HepG2 (cell line): ENCODE data around the gene ZSCAN20. TPM values are rescaled to one million over a fixed set of nuclear protein-coding genes. Genes with fewer than 3 reads are reported as not detected.
A peak's percentile ranks its signal among the peaks of the same experiment; 100 is the strongest.

Experiments used
- ATF5 ChIP-seq: sonication (generic); formaldehyde crosslinking; IDR thresholded peaks from 2 replicates; pipeline ENCODE4 v1.4.0; 2020; ENCODE audit warnings: mild to moderate bottlenecking, low read depth, missing genetic modification reagents
- DRAP1 ChIP-seq: IDR thresholded peaks from 2 replicates; pipeline ENCODE4 v1.6.1; 2016; ENCODE audit warnings: missing genetic modification reagents, missing compliant biosample characterization
- E2F2 ChIP-seq: sonication (generic); formaldehyde crosslinking; IDR thresholded peaks from 2 replicates; pipeline ENCODE4 v1.4.0; 2020; ENCODE audit warnings: missing genetic modification reagents, borderline replicate concordance
- GTF3A ChIP-seq: sonication (generic); formaldehyde crosslinking; conservative IDR thresholded peaks from 2 replicates; pipeline ENCODE4 v1.4.0; 2020; ENCODE audit warnings: mild to moderate bottlenecking, missing genetic modification reagents
- POGZ ChIP-seq: sonication (generic); formaldehyde crosslinking; IDR thresholded peaks from 2 replicates; pipeline ENCODE4 v1.4.0; 2020; ENCODE audit warnings: mild to moderate bottlenecking, missing genetic modification reagents
- TBX3 ChIP-seq: fragments of 450-650 bp; IDR thresholded peaks from 2 replicates; pipeline ENCODE4 v1.6.1; 2017; ENCODE audit warnings: antibody characterized with exemption, mild to moderate bottlenecking, inconsistent platforms, borderline replicate concordance
- ZBTB49 ChIP-seq: sonication (generic); formaldehyde crosslinking; IDR thresholded peaks from 2 replicates; pipeline ENCODE4 v1.4.0; 2020; ENCODE audit warnings: missing genetic modification reagents, borderline replicate concordance
- ZNF263 ChIP-seq: sonication (generic); formaldehyde crosslinking; IDR thresholded peaks from 2 replicates; pipeline ENCODE4 v1.4.0; 2020; ENCODE audit warnings: missing genetic modification reagents
- ZNF724P ChIP-seq: sonication (generic); formaldehyde crosslinking; IDR thresholded peaks from 2 replicates; pipeline ENCODE4 v1.8.0; 2022; ENCODE audit warnings: missing genetic modification reagents, borderline replicate concordance
- ZNF75D ChIP-seq: sonication (generic); formaldehyde crosslinking; IDR thresholded peaks from 2 replicates; pipeline ENCODE4 v1.8.1; 2023; ENCODE audit warnings: missing genetic modification reagents, mild to moderate bottlenecking, borderline replicate concordance
- ZNF839 ChIP-seq: sonication (generic); formaldehyde crosslinking; IDR thresholded peaks from 2 replicates; pipeline ENCODE4 v1.4.0; 2020; ENCODE audit warnings: missing genetic modification reagents, mild to moderate bottlenecking, borderline replicate concordance
- ZNF883 ChIP-seq: sonication (generic); formaldehyde crosslinking; IDR thresholded peaks from 2 replicates; pipeline ENCODE4 v1.5.1; 2020; ENCODE audit warnings: mild to moderate bottlenecking, missing genetic modification reagents; ENCODE audit errors: not compliant biosample characterization
- polyA plus RNA-seq, 8 experiments: library from polyadenylated mRNA; depleted of rRNA in 3 of 8; stranded (reverse) in 7 of 8; unstranded in 1 of 8; fragments of >200 nt; fragmentation: Illumina TruSeq in 4 of 8; extraction: Trizol in 4 of 8; gene quantifications; 2 replicates each; pipeline versions ENCODE4 v1.2.1 to v1.2.3, GENCODE V29; 2011 to 2016; ENCODE audit warnings: low read depth in 4 of 8, missing spikeins in 1 of 8, mixed read lengths in 1 of 8; ENCODE audit not compliant: insufficient read depth in 1 of 8
- total RNA-seq, 5 experiments: library from RNA; depleted of rRNA; stranded (reverse); fragments of >200 nt; fragmentation: Illumina TruSeq; extraction: Trizol; gene quantifications; 2 replicates each; pipeline ENCODE4 v1.2.3, GENCODE V29; 2016; ENCODE audit warnings: low read depth in 1 of 5
- TF ChIP-seq, protein P1 (sequence below), 2 experiments: IDR thresholded peaks; 2 replicates each; pipeline ENCODE4 v1.6.1; 2011 to 2012; ENCODE audit warnings: low read length in 2 of 2, borderline replicate concordance in 1 of 2, low read depth in 1 of 2, mild to moderate bottlenecking in 1 of 2, moderate library complexity in 1 of 2
- TF ChIP-seq, protein P2 (sequence below): fragments of 450-650 bp; IDR thresholded peaks from 2 replicates; pipeline ENCODE4 v1.6.1; 2017; ENCODE audit warnings: mild to moderate bottlenecking

ZSCAN20 gene
- total and polyA plus RNA-seq, 2 of the 13 experiments (the other 11 are each of a cell fraction or from before 2014, with no cell fraction given) = 1.1 to 2.8 TPM

DNA sequence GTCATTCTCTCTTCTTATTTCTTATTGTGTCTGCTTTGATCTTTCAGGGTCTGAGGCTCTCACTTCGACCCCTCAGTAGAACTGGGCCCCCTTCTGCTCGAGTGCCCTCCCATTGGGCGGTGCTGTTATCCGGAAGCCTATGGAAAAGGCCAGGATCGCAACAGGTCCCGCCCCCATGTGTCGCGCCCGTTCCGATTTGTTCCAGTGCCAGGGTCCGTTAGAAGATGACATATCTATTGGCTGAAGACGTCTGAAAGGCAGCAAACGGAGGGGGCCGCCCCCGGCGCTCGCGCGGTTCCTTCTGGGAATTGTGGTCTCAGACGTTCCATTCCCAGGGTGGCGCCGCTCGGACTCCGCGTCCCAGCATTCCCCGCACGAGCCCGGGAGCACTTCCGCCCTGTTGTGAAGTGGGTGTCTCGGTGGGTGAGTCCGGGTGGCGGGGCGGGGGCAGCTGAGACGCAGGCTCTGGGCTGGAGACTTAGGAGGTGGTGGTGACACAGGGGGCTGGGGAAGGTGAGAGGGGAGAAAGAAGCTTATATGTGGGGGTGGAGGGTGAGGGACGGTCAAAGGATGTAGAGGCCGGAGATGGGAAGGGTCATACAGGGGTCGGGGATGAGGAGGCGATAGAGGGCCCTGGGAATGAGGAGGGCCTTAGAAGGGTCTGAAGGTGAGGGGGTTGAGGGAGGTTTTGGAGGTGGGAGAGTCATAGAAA is at the start of gene ZSCAN20 (continued):
- TF ChIP-seq POGZ (CRISPR knock-in tag) = peak; percentile 67; the same call in 1 of the 2 replicates
- no peak for TF ChIP-seq ATF5 (CRISPR knock-in tag)
- TF ChIP-seq, protein P1, sequence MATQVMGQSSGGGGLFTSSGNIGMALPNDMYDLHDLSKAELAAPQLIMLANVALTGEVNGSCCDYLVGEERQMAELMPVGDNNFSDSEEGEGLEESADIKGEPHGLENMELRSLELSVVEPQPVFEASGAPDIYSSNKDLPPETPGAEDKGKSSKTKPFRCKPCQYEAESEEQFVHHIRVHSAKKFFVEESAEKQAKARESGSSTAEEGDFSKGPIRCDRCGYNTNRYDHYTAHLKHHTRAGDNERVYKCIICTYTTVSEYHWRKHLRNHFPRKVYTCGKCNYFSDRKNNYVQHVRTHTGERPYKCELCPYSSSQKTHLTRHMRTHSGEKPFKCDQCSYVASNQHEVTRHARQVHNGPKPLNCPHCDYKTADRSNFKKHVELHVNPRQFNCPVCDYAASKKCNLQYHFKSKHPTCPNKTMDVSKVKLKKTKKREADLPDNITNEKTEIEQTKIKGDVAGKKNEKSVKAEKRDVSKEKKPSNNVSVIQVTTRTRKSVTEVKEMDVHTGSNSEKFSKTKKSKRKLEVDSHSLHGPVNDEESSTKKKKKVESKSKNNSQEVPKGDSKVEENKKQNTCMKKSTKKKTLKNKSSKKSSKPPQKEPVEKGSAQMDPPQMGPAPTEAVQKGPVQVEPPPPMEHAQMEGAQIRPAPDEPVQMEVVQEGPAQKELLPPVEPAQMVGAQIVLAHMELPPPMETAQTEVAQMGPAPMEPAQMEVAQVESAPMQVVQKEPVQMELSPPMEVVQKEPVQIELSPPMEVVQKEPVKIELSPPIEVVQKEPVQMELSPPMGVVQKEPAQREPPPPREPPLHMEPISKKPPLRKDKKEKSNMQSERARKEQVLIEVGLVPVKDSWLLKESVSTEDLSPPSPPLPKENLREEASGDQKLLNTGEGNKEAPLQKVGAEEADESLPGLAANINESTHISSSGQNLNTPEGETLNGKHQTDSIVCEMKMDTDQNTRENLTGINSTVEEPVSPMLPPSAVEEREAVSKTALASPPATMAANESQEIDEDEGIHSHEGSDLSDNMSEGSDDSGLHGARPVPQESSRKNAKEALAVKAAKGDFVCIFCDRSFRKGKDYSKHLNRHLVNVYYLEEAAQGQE (IDR thresholded peaks at IDR 0.05; ENCODE audit: borderline replicate concordance in 1 of 2, low read depth in 1 of 2, low read length in 2 of 2) = no peak
- peak; percentile 55; the same call in 1 of the 2 replicates for TF ChIP-seq ZNF839
- TF ChIP-seq ZNF883 = no peak
- TF ChIP-seq GTF3A (CRISPR knock-in tag) = 0 out of 2 replicates have a peak, but pooled peaks have one; percentile 61
- no peak for TF ChIP-seq ZNF724P (CRISPR knock-in tag)
- peak; percentile 13; the same call in 1 of the 2 replicates for TF ChIP-seq DRAP1
- TF ChIP-seq ZNF263 (CRISPR knock-in tag) = 0 out of 2 replicates have a peak, but pooled peaks have one; percentile 32
- no peak for TF ChIP-seq ZBTB49 (CRISPR knock-in tag)
- TF ChIP-seq, protein P2, sequence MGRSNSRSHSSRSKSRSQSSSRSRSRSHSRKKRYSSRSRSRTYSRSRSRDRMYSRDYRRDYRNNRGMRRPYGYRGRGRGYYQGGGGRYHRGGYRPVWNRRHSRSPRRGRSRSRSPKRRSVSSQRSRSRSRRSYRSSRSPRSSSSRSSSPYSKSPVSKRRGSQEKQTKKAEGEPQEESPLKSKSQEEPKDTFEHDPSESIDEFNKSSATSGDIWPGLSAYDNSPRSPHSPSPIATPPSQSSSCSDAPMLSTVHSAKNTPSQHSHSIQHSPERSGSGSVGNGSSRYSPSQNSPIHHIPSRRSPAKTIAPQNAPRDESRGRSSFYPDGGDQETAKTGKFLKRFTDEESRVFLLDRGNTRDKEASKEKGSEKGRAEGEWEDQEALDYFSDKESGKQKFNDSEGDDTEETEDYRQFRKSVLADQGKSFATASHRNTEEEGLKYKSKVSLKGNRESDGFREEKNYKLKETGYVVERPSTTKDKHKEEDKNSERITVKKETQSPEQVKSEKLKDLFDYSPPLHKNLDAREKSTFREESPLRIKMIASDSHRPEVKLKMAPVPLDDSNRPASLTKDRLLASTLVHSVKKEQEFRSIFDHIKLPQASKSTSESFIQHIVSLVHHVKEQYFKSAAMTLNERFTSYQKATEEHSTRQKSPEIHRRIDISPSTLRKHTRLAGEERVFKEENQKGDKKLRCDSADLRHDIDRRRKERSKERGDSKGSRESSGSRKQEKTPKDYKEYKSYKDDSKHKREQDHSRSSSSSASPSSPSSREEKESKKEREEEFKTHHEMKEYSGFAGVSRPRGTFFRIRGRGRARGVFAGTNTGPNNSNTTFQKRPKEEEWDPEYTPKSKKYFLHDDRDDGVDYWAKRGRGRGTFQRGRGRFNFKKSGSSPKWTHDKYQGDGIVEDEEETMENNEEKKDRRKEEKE = no peak
- no peak for TF ChIP-seq E2F2
- TF ChIP-seq TBX3 = no peak
- no peak for TF ChIP-seq ZNF75D (CRISPR knock-in tag)
